Amniotic stem cell (primary cell): ENCODE measurements around the gene HGF.
"Not testable (repeated sequence)": the region's sequence is repeated elsewhere in the genome, so short reads cannot be mapped to it uniquely, and the experiment has no call there.

Source experiments
- DNase-seq: peaks from one replicate; lab custom pipeline; 2025; lab: John Stamatoyannopoulos, UW

The HGF gene

DNA sequence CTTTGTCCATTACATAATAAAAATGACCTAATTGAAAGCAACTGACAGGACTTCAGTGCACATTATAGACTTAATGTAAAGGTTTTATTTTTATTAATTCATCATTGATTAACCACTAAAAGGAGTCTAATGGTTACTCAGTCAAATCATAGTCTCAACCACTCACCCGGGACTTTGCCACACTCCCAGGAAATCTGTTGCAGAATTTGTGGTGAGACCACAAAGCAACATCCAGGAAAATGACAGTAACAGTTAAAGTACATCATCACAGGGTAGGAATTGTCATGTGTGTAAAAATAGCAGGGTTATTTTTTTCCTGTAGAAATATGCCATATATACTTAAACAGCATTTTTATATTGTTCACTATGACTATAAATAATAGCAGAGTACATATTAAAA is 6.3 kb upstream of the HGF start:
- no peak for DNase-seq

DNA sequence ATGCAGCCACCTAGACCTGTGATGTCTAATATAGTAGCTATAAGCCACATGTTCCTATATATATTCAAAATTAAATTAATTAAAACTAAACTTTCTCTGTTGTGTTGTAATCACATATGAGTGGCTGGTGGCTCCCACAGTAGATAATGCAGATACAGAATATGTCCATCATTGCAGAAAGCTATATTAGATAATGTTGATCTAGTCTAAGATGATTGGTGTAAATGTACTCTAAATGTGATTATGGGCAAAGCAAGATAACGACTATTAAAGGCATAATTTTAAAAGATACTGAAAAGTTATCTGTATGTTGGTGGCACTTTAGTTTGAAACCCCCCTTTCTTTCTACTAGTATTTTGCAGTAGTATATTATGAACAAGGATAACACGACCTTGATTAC is 5.7 kb upstream of the HGF start:
- DNase-seq, result no peak

DNA sequence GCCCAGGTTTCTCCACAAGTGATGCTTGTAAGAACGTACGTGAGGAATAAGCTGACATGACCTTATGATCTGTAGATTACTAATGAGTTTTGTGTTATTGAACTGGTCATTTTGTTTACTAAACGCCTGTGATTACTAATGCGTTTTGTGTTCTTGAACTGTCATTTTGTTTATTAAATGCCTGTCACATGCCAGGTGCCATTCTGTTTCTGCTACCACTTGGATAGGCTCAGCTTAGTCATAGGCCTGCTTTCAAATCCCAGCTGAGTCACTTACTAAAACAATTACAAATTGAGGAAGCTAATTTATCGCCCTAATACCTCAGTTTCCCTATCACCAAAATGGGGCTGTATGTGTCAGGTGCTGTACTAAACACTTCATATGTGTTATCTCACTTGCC is 4.7 kb upstream of the HGF start:
- no peak for DNase-seq

DNA sequence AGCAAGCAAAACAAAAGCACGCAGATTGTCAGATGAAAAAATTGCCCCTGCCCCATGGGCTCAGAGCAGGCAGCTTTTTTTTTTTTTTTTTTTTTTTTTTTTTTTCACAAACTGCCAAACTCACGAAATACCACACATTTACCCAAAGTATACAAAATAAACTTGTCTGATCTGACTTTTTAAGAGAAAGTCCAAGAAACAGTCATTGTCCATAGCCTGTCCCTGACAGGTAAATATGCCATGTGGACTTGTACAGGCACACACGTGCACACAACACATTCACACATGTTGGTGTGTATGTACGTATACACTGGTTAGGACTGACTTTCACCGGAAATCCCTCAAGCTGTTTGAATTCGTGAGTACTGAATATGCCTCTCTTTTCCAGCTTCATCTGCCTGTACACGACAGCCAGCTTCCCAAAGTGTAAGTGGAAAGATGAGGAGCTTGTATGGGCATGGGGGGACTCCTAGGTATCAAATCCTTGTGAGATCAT is 929 bp upstream of the HGF start:
- DNase-seq, result no peak

DNA sequence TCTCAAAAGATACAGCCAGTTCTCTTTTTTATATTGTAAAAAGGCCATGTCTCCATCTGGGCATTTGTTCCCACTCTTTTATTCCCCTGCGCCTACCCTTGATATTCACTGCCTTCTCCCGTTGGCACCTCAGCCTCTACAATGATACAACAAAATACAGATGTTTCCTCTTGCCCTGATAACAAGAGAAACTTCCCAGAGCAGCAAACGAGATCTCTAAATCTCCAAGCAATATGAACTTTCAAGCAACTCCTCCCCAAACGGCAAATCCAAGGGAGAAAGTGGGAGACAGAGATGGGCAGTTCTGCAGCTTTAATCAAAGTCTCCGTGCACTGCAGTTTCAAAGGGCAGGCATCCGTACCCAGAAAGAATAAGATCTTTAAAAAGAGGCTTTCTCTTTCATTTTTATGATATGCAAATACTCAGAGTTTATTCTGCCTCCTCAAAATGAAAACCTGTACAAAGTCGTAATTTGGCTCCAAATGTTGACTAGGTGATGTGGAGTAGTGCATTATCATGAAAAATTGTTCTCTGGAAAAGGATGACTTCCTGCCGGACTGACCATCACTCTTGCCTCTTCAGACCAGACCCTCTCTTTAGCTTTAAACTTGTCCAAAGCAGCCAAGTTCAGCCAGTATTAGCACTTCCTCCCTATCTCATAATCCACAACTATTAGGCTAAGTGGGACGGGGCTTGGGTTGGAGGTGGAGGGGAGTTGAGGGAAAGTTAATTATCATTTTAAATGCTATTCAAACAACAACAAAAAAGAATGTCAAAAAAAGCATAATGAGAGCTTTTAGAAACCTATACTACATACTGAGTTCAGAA is 682 bp downstream of the HGF start:
- DNase-seq, result no peak

DNA sequence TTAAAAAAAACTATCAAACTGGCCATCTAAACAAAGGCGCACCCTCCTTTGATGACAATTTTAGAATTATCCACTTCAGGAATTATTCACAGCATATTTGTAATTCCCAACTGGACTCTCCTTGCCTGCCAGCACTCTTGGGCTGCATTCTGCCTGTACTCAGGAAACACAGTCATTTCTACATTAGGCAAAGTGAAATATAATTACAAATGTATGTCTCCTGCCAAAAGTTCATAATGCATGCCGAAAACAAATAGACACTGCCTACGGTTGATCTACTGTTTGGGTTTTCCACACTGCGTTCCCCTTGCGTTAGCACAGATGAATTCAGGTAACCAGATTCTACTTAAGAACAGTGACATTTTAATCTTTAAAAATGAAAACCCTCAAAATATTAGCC is 1.9 kb downstream of the HGF start:
- DNase-seq, result no peak

DNA sequence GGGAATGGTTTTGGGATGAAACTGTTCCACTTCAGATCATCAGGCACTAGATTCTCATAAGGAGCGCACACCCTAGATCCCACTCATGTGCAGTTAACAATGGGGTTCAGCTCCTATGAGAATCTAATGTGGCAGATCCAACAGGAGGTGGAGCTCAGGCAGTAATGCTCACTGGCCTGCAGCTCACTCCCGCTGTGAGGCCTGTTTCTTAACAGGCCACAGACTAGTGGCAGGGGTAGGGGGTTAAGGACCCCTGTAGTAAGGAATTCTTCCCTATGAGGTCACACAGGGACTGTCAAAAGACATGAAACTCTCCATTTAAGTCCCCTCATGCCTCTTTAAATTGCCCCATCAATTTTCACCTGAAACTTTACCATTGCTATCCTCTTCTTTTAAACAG is 8.0 kb downstream of the HGF start:
- DNase-seq, result no peak

DNA sequence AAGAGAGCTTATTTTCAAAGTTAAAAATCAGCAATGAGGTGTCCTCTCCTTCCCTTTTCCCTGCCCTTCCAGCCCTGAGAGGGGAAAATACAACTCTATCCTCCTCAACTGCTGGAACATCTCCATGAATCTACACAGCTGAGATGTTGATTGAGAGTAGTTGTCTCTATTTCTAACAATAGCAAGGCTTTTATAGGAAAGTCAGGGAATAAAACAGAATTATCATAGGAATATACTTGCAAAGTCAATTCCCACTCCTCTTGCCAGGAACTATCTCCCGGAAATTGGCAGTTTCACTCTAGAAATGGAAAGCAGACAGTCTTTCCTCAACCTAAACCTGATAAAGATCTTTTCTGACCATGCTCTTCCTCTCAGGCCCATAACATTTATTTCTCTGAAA is 8.8 kb downstream of the HGF start:
- no peak for DNase-seq

DNA sequence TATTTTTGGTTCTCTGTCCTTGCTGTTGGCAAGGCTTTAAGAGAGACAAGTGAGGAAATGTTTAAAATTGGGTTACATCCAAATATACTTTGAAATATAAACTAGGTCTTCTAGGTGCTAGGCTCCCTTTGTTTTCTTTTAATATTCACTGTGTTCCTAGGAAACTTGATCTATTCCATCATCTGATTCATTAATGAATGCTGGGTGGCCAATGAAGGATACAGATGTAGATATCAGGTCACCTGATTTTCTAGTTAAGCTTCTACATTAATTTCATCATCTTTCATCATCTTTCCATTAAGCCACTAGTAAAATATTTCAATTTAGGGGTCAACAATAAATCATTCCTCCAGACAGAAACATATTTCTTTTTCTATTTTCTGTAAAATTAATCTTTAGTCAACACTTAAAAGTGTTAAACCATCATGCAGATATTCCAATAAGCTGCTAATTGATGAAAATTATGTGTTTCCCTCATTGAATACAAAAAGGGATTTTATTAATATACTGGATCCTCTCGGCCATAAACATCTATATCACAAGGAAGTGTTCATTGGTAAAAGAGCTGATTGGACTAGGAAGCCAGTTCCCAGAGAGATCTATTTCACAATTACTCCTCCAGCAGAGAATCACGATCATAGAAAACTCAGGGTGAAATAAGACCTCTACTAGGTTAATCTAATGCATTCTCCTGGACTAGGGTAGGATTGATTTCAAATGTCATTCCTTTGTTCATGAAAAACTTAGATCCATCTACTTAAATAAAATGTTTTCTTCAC is 14.7 kb downstream of the HGF start:
- DNase-seq, result no peak

DNA sequence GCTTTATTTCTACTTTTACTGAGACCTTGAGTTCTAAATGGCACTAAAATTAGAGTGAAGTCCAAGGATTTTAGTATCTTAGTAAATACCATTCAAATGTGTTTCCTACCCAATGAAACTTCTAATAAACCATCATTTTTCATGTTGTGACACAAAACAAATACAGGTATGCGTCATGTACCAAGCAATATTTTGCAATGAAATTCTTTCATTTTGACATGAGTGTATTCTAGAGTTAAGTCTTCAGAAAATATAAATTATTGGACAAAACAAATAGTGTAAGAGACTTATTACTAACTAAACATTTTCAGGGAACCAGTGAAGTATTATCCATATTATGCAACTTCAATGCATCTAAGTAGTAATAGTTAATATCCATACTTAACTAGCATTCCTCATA is 16.5 kb downstream of the HGF start:
- no peak for DNase-seq

DNA sequence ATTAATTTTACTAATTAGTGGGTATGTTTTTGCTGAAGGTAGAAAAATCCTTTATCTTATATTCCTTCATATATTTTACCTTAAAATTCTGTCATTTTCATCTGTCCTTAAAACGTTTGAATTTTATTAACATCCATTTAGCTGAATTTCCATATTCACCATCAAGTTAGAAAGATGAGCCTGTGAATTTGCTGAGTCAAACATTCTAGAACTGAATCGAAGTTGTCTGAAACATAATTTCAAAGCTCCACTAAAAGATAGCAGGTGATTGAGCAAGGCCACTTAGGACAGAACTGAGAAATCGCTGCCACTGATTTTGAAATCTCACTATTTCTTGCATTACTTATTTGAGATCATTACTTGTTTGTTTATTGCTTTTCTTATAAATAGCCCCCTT is 17.5 kb downstream of the HGF start:
- no peak for DNase-seq

DNA sequence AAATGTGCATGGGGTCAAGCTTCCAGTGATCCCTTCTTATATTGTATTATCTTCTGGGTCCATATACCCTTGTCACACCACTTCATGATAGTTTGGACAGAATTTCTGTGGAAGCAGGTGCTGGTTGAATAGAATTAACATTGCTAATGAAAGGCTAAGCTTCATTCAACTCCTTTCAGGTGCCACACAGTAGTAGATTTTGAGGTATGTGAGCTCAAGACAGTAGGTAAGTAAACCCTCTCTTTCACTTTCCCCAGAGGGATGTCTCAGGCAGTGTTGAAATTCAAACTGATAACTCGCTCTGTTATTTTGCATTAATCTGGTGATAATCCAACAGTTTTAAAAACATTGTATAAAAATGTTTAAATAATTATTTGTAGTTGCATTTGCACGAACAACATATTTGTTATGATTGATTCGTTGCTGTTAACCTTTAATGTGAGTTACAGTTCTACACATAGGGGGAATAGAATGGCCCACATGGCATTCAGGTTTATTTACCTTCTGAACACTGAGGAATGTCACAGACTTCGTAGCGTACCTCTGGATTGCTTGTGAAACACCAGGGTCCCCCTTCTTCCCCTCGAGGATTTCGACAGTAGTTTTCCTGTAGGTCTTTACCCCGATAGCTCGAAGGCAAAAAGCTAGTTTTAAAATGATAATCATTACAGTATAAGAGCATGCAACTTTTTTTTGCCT is 18.1 kb downstream of the HGF start:
- no peak for DNase-seq

DNA sequence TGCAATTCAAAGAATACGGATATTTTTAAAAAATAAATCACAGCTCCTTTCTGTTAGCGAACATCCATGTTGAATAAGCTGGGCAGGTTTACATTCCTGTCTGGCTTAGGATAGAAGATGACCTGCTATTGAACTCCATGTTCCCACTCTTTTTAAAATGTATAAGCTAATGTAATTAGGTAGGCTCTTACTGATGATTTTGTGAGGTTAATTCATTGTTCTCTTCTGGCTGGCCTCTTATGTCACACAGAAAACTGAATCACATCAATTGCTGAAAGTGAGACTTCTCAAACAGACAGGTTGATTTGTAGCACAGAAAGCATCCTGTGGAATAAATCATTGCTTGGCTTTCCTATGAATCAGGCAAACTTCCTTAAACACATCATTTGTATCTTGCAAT is 24.2 kb downstream of the HGF start:
- no peak for DNase-seq

DNA sequence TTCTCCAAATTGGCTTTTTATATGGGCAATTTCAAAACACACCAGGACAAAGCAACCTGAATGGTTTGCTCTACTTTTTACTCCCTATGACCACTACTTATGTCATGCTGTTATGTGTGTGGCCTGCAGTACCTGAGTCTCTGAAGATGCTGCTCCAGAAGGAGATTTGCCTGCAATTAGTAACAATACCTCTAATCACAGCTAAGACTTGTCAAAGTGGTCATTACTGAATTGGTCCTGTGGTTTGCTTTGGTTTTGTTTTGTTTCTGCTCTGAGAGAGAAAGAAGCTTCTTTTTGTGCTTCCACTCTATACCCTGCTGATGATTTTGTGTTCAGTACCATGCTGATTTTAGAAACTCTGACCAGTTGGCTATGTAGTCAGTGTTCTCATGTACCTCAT is 25.5 kb downstream of the HGF start:
- DNase-seq, result no peak

DNA sequence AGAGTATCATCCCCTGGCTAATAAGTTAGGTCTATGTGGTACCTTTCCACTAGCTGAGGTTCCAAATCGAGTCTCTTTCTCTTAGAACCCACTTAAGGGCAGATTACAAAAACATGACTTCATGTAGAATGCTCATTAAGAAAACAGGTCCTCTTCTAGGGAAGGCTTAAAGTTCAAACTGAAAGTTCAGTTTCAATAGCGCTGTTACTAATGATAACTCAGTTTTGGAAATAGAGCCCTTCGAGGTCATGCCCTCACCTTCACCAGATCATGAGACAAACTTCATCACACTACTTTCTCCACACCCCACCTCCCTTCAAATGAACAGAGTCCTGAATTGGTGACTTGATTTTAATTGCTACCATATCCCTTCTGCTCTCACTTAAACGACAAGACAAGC is 26.2 kb downstream of the HGF start:
- DNase-seq, result no peak

DNA sequence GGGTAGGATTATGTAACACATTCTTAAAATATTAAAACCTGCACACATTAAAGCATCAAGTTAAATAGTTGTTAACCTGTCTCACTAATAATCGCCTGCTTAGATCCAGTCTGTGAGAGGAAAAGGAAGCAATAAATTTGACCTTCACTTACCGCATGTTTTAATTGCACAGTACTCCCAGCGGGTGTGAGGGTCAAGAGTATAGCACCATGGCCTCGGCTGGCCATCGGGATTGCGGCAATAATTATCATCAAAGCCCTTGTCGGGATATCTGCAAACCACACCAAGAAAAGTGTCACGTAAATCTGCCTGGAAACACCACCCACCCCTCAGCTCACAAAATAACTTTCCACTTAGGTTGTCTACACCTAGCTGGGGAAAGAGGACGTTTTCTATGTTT is 26.6 kb downstream of the HGF start:
- DNase-seq, result no peak

DNA sequence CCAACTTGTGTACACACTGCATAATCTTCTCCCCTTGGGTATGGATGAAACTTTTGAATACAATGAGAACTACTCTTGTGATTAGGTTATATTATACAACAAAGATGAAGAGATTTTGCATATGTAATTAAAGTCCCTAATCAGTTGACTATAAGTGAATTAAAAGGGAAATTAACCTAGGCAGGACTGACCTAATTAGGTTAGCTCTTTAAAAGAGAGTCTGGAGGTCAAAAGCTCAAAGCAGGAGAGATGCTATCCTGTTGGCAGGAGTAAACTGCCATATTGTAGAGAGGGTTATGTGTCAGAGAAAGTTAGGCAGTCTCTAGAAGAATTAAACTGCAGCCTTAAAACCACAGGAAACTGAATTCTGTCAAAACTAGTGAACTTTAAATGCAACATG is 29.4 kb downstream of the HGF start:
- DNase-seq, result no peak

DNA sequence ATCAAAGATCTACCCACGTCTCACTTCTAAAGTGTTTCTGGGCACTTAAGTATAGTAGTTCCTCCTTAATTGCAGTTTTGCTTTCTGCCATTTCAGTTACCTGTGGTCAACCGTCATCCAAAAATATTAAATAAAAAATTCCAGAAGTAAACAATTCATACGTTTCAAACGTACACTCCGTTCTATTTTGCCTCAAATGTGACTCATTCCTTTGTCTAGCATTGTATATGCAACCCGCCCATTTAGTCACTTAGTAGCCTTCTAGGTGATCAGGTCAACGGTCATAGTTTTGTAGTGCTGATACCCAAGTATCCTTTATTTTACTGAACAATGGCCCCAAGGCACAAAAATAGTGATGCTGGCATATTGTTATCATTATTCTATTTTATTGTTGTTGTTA is 33.8 kb downstream of the HGF start:
- no peak for DNase-seq

DNA sequence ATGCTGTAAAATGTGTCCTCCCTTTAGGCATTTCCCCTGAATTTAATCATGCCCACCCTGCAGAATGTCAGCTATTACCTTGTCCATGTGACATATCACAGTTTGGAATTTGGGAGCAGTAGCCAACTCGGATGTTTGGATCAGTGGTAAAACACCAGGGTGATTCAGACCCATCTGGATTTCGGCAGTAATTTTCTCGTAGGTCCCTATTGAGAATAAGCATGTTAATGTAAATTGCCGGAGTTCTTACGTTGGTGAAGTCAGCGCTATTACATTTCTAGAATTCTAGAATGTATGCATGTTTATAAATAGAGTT is 44.1 kb downstream of the HGF start:
- peak; percentile 81 for DNase-seq

DNA sequence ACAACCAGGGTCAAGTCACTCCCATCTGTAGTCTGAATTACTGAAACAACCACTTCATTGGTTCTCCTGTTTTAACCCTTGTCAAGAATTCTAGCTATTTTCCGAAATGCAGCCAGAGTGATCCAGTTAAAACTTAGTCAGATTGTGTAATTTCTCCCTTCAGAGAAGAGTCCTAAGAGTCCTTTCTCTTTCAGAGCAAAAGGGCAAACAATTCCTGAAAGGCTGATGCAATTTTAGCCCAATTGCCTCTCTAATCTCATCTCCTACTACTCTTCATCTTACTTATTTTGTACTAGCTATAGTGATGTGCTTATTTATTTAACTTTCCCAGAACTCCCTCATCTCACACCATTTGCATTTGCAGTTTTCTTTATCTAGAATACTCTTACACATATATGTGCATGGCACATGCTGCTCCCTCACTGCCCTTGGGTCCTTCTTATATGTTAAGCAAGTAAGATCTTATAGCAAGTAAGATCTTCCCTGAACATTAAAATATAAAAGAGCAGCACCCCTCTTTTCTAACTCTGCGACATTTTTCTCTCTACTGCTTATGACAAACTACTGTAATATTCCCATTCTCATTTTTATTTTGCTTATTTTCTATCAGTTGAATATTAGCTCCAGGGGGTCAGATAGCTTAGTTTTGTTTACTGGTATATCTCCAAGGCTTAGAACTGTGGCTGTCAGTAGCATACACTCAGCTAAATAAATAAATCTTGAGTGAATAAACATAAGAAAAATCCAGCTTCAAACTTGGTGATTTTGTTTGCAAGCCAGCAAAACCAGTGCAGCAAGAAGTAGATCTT is 44.6 kb downstream of the HGF start:
- no peak for DNase-seq

DNA sequence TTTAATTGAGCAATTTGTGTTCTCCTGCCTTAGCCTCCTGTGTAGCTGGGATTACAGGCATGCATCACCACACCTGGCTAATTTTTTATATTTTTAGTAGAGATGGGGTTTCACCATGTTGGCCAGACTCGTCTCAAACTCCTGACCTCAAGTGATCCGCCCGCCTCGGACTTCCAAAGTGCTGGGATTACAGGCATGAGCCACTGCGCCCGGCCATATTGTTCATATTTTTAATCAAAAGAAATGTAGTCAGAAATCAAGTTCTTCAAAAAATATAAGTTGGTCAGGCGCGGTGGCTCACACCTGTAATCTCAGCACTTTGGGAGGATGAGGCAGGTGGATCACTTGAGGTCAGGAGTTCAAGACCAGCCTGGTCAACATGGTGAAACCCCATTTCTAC is 47.6 kb downstream of the HGF start:
- DNase-seq, result not testable (repeated sequence)

DNA sequence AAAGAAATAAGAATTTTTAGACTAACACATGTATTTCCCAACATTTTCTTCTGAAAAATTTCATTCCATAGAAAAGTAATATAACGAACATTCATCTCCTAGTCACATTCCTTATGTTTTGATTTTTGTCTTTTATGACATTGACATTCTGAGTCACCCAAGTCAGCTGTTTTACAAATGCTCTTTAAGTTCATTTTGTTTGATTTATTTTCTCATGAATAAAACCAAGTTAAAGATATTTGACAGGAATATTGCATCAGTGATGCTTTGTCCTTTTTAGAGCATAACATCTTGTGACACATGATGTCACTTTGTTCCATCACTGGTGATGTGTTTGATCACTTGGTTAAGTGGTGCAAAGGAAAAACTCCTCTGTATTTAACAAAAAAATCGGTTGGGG is 48.4 kb downstream of the HGF start:
- no peak for DNase-seq
